ENCODE measurements around the gene FUT7.

FUT7 gene

DNA sequence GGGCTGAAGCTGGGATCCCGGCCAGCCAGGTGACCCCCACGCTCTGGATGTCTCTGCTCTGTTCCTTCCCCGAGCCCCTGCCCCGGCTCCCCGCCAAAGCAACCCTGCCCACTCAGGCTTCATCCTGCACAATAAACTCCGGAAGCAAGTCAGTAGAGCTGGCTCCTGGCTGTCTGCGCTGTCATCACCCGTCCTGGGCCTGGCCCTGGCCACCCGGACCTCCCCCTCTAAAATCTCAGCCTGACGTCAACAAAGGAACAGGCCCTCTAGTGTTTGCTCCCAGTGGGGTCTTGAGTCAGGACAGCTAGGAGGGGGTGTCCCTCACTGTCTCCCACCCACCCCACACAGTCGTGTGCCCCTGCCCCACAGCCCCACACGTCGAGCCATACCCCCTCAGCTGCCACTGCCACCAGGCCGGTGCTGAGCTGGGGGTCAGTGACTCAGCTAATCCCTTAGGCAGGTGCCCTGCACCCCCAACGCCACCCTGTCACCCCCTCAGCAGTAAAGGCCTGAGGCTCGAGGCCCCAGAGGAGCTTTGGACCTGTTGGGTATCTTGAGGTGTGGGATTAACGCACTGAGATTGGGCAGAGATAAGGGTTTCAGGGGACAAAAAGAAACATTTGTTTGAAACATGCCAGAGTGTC lies 50.2 kb downstream of the FUT7 start:
- DNase-seq: no peak

DNA sequence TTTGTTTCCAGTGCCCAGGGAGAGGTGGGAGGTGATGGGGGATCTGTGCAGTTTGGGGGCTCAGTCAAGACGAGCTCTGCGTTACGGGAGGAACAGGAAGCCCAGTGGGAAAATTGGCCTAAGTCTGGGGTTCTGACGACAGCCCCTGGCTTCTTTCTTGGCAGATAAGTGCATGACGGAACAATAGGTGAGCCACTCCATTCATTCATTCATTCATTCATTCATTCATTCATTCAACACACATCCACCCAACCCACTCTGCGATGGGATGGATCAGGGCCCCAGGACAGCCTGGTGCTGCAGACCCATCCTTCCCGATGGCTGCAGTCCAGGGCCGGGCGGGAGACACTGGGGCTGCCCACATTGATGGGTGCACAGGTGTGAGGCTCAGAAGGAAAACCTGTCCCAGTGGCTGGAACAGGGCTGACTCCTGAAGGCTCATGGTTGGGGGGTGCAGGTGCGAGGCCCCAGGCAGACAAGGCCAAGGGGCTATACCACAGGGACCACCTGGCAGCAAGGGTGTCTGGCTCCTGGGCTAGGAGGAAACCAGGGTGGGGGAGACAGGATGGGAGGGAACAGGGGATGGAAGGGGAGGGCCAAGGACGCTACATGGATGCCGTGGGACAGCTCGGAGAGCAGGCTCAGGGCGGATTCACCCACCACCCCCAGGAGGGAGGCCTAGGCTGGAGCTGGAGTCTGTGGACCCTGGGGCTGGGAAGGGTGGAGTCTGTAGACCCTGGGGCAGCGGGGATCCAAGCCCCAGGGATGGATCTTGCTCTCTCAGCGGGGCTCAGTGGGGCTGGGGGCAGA lies 51.0 kb downstream of the FUT7 start:
- DNase-seq: no peak
